ENCODE data around the gene GBP1. TPM values are rescaled to one million over a fixed set of nuclear protein-coding genes. Genes with fewer than 3 reads are reported as not detected.

The GBP1 gene, protein sequence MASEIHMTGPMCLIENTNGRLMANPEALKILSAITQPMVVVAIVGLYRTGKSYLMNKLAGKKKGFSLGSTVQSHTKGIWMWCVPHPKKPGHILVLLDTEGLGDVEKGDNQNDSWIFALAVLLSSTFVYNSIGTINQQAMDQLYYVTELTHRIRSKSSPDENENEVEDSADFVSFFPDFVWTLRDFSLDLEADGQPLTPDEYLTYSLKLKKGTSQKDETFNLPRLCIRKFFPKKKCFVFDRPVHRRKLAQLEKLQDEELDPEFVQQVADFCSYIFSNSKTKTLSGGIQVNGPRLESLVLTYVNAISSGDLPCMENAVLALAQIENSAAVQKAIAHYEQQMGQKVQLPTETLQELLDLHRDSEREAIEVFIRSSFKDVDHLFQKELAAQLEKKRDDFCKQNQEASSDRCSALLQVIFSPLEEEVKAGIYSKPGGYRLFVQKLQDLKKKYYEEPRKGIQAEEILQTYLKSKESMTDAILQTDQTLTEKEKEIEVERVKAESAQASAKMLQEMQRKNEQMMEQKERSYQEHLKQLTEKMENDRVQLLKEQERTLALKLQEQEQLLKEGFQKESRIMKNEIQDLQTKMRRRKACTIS
- total RNA-seq, result 12.4 and 15.1 TPM in 2 replicates

DNA sequence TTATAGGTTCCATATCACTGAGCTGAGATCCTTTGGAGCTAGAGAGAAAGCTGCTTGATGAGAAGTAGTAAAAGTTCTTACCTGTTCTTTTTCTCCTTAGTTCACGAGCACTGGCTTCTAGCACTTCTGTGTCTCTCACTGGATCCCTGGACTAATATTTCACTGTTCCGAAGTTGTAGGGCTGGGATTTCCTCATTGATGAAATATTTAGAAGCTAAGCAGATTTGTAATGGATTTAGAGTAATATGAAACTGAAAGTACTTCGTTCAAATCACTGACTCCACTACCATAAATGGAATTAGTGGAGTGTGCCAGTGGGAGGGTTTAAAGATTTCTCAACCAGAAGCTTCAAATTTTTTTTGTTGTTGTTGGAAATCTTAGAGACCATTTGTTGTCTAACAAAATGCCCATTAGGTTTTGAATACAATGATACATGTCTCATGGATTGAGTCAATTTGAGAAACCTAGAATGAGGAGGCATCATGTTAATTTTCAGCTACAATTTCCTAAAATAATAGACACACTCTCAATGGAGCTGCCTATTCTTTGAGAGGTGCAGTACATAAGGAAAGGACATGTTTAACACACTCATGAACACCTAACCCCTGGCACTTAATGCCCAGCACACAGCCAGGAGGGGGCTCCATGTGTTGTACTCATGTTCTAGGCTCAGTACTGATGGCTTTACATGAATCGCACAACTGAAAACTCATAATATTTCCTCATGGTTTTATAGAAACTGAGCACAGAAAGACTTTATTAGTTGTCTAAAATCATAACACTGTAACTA is at the start of gene GBP1:
GBP1 (minus strand) TSS at position 130 of the 790 bp plus-strand sequence. CDS start 1,974 bp downstream, outside the sequence.

DNA sequence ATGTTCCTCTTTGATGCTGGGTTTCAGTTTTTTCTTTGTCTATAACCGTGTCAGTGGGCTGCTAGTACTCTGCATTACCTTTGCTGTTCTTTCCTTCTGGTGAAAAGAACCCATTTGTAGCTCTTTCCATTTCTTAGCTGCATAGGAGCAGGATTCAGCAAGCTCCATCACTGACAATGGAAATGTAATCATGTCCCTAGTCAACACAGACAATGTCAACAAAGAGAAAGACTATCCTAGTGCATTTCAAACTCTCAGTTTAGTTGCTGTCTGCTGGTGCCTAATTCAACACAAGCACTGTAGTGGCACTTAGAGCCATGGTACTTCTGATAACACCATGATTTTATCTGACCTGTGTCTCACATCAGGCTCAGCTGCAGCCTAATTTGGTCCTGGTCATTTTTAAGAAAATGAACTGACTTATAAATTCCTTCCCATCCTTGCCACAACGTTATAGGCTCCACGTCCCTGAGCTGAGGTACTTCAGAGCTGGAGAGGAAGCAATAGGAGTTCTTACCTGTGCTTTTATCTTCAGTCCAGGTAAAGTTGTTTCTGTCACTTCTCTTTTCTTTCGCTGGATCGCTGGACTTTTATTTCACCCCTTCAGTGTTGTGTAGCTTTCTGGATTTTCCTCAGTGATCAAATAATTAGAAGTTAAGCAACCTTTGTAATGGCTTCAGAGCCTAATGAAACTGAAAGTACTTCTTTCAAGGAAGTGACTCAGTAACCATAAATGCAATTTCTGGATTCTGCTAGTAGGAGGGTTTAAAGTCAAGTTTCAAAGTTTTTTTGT is 42.6 kb downstream of the GBP1 start, which contains the start of gene GBP3:
GBP3 (minus strand) TSS at position 700 of the 793 bp plus-strand sequence. CDS start 2,145 bp downstream, outside the sequence.

Other genes starting within 250 kb of the GBP1 start
- 27.9 and 37.4 TPM in 2 replicates for gene GTF2B, start 173.6 kb downstream of the GBP1 start, total RNA-seq
- gene KYAT3, start 72.6 kb downstream of the GBP1 start, total RNA-seq, result 15.6 and 21.7 TPM in 2 replicates
- gene RBMXL1, start 72.6 kb downstream of the GBP1 start, total RNA-seq, result 7.0 and 9.9 TPM in 2 replicates
- gene GBP3, start 42.3 kb downstream of the GBP1 start, total RNA-seq, result 12.1 and 19.3 TPM in 2 replicates
- 24.2 and 44.6 TPM in 2 replicates for gene GBP2, start 60.9 kb upstream of the GBP1 start, total RNA-seq
- not detected in 2 replicates for gene GBP7, start 110.8 kb upstream of the GBP1 start, total RNA-seq
- 0.52 and 0.66 TPM in 2 replicates for gene GBP4, start 133.7 kb upstream of the GBP1 start, total RNA-seq
- gene GBP5, start 207.7 kb upstream of the GBP1 start, total RNA-seq, result 0.07 TPM in 1 of 2 replicates, not detected in the other